DMS153 treated with DMSO at 0.1 percent for 48 hours (cell line): Measurements from ENCODE around the gene CDV3.
"Not testable (repeated sequence)": the region's sequence is repeated elsewhere in the genome, so short reads cannot be mapped to it uniquely, and the experiment has no call there.

Experiments used
- DNase-seq: peaks from one replicate; lab custom pipeline; 2025; ENCODE audit not compliant: unreplicated experiment; lab: John Stamatoyannopoulos, UW

The CDV3 gene

GRCh38 chr3:133573629-133574194 lies at the start of gene CDV3:
Gene CDV3, plus strand, starts transcription at chr3:133573686. Its CDS starts 359 bp downstream, at chr3:133574045.
- DNase-seq = no peak

- not testable (repeated sequence) for DNase-seq
These were observed 49.7 kb upstream of the CDV3 start for GRCh38 chr3:133523758-133524157.

- DNase-seq = no peak
These were observed 48.1 kb upstream of the CDV3 start for GRCh38 chr3:133525435-133525834.

- DNase-seq = no peak
These were observed 46.3 kb upstream of the CDV3 start for GRCh38 chr3:133527081-133527715.

GRCh38 chr3:133529809-133530208 lies 43.7 kb upstream of the CDV3 start:
- DNase-seq = no peak

GRCh38 chr3:133531981-133532380 lies 41.5 kb upstream of the CDV3 start:
- no peak for DNase-seq

- no peak for DNase-seq
These were observed 40.5 kb upstream of the CDV3 start for GRCh38 chr3:133532951-133533350.

- DNase-seq = no peak
These were observed 37.3 kb upstream of the CDV3 start for GRCh38 chr3:133535971-133536881.

- DNase-seq = not testable (repeated sequence)
These were observed 36.4 kb upstream of the CDV3 start for GRCh38 chr3:133537131-133537530.

- no peak for DNase-seq
These were observed 35.3 kb upstream of the CDV3 start for GRCh38 chr3:133538154-133538553.

GRCh38 chr3:133540896-133541674 lies 32.4 kb upstream of the CDV3 start:
- DNase-seq = no peak

GRCh38 chr3:133542871-133543270 lies 30.6 kb upstream of the CDV3 start:
- no peak for DNase-seq

- not testable (repeated sequence) for DNase-seq
These were observed 28.5 kb upstream of the CDV3 start for GRCh38 chr3:133544983-133545382.

GRCh38 chr3:133547432-133548041 lies 25.9 kb upstream of the CDV3 start:
- no peak for DNase-seq

- no peak for DNase-seq
These were observed 25.4 kb upstream of the CDV3 start for GRCh38 chr3:133548090-133548489.

GRCh38 chr3:133549565-133549964 lies 23.9 kb upstream of the CDV3 start:
- DNase-seq = no peak

GRCh38 chr3:133551589-133551988 lies 21.9 kb upstream of the CDV3 start:
- DNase-seq = not testable (repeated sequence)

GRCh38 chr3:133561679-133562078 lies 11.8 kb upstream of the CDV3 start:
- no peak for DNase-seq

GRCh38 chr3:133562376-133562775 lies 11.1 kb upstream of the CDV3 start:
- no peak for DNase-seq

GRCh38 chr3:133563186-133563591 lies 10.3 kb upstream of the CDV3 start:
- no peak for DNase-seq

- no peak for DNase-seq
These were observed 9.7 kb upstream of the CDV3 start for GRCh38 chr3:133563816-133564215.
